ENCODE data around the gene ASB6. TPM values are rescaled to one million over a fixed set of nuclear protein-coding genes. Genes with fewer than 3 reads are reported as not detected.

Gene ASB6
- total RNA-seq, 1 donor from 2014 or later, result 18.6 TPM

GRCh38 chr9:129632460-129632859, 9.5 kb downstream of the ASB6 start:
- DNase-seq (ENCODE audit: low spot score) (no peak), ATAC-seq (no peak)
- intact Hi-C loops (cut with DNase I), result no loop called here

GRCh38 chr9:129631674-129632129, 10.2 kb downstream of the ASB6 start:
- ATAC-seq (no peak), DNase-seq (ENCODE audit: low spot score) (no peak)
- intact Hi-C loops (cut with DNase I), result no loop called here

- no peak for DNase-seq (ENCODE audit: low spot score)
- ATAC-seq, result no peak
Measured at GRCh38 chr9:129630967-129631673, 10.8 kb downstream of the ASB6 start.

GRCh38 chr9:129629251-129629820, 12.6 kb downstream of the ASB6 start:
- intact Hi-C loops (cut with DNase I), result no loop called here
- ATAC-seq (no peak), DNase-seq (ENCODE audit: low spot score) (no peak)

More at GRCh38 chr9:129630967-129631673, 10.8 kb downstream of the ASB6 start:
- intact Hi-C loops (cut with DNase I), result no loop called here

GRCh38 chr9:129628709-129629108, 13.2 kb downstream of the ASB6 start:
- ATAC-seq (no peak), DNase-seq (ENCODE audit: low spot score) (no peak)
- intact Hi-C loops (cut with DNase I), result no loop called here

- DNase-seq (ENCODE audit: low spot score) (no peak), ATAC-seq (no peak)
- intact Hi-C loops (cut with DNase I), result no loop called here
Measured at GRCh38 chr9:129627556-129628440, 14.2 kb downstream of the ASB6 start.

- no peak for DNase-seq (ENCODE audit: low spot score)
- intact Hi-C loops (cut with DNase I), result no loop called here
- ATAC-seq, result peak; percentile 5
Measured at GRCh38 chr9:129626625-129627284, 15.2 kb downstream of the ASB6 start.

GRCh38 chr9:129626079-129626624, 15.8 kb downstream of the ASB6 start, which contains the start of gene NTMT1:
TSS of gene NTMT1 (plus strand) at chr9:129626163. CDS start at chr9:129632704, 6,541 bp downstream.
- intact Hi-C loops (cut with DNase I), result no loop called here
- DNase-seq (ENCODE audit: low spot score) (peak; percentile 95), ATAC-seq (peak; percentile 95)

- ATAC-seq, result no peak
- intact Hi-C loops (cut with DNase I), result loop anchor here (5.0 kb wide), 2 partner anchors 453 to 488 kb away; no protein-coding TSS in a partner anchor
- DNase-seq (ENCODE audit: low spot score), result no peak
Measured at GRCh38 chr9:129624947-129625346, 17.0 kb downstream of the ASB6 start.

GRCh38 chr9:129624168-129624759, 17.7 kb downstream of the ASB6 start:
- ATAC-seq (peak; percentile 3), DNase-seq (ENCODE audit: low spot score) (no peak)
- intact Hi-C loops (cut with DNase I), result loop anchor here (5.0 kb wide), 2 partner anchors 452 to 487 kb away; no protein-coding TSS in a partner anchor

- DNase-seq (ENCODE audit: low spot score) (no peak), ATAC-seq (no peak)
- intact Hi-C loops (cut with DNase I), result loop anchor here (5.0 kb wide), 2 partner anchors 451 to 486 kb away; no protein-coding TSS in a partner anchor
Measured at GRCh38 chr9:129623331-129623730, 18.6 kb downstream of the ASB6 start.

GRCh38 chr9:129620669-129621295, 21.2 kb downstream of the ASB6 start, which contains the start of gene C9orf50:
TSS of gene C9orf50 (minus strand) at chr9:129621101. CDS start at chr9:129620574, 527 bp downstream.
- intact Hi-C loops (cut with DNase I), result loop anchor here (5.0 kb wide), 2 partner anchors 448 to 483 kb away; no protein-coding TSS in a partner anchor
- DNase-seq (ENCODE audit: low spot score), result no peak
- ATAC-seq, result no peak

GRCh38 chr9:129619787-129620668, 21.9 kb downstream of the ASB6 start:
- ATAC-seq (no peak), DNase-seq (ENCODE audit: low spot score) (no peak)
- intact Hi-C loops (cut with DNase I), result loop anchor here (5.0 kb wide), 2 partner anchors 448 to 483 kb away; no protein-coding TSS in a partner anchor

GRCh38 chr9:129617167-129617566, 24.8 kb downstream of the ASB6 start:
- intact Hi-C loops (cut with DNase I), result no loop called here
- ATAC-seq (no peak), DNase-seq (ENCODE audit: low spot score) (no peak)

- intact Hi-C loops (cut with DNase I), result no loop called here
- DNase-seq (ENCODE audit: low spot score) (no peak), ATAC-seq (no peak)
Measured at GRCh38 chr9:129615407-129616285, 26.3 kb downstream of the ASB6 start.

GRCh38 chr9:129614932-129615331, 27.0 kb downstream of the ASB6 start:
- ATAC-seq (no peak), DNase-seq (ENCODE audit: low spot score) (no peak)
- intact Hi-C loops (cut with DNase I), result no loop called here

Data from sciatic nerve (tissue), 2 donors.